Measurements from ENCODE around the gene KCNQ1. TPM values are rescaled to one million over a fixed set of nuclear protein-coding genes. Genes with fewer than 3 reads are reported as not detected.

The KCNQ1 gene
- total and polyA plus RNA-seq, 9 of the 15 experiments (the other 6 are each of a cell fraction or from before 2014, with no cell fraction given) = 0.44 TPM; not detected in 8

DNA sequence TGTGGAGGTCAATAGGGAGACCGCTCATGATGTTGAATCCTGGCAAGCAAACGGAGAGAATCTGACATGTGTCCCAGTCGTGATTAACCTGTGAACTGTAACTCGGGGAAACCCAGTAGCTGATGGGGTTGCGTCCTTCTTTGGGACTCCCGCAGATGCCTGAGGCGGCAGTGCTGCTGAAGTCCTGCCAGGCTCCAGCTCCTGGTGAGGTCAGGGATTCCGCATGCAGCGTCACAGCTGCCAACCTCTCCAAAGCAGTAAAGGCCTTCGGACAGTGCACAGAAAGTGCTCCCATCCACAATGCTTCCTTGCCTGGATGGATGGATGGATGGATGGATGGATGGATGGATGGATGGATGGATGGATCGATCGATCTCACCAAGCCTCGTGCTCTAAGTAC lies 13.5 kb downstream of the KCNQ1 start:
- intact Hi-C loops (cut with micrococcal nuclease) = no loop called here
- DNase-seq (ENCODE audit: extremely low read depth in 1 of 4, low spot score in 3 of 4) = no peak
- Histone ChIP-seq H3K4me3 (no peak overlapping the region), H2AFZ (ENCODE audit: low read depth, low read length) (no peak overlapping the region), H3K79me2 (ENCODE audit: control insufficient read depth, insufficient read depth, low read length) (no peaks in the 10 kb centered on the region), H3K27ac (ENCODE audit: extremely low read depth, low read depth, low read length) (no peak overlapping the region), H3K4me2 (ENCODE audit: insufficient read depth, low read length) (no peak overlapping the region), H3K9ac (ENCODE audit: insufficient read depth in 1 of 2, low read depth in 2 of 2, low read length in 2 of 2) (no peak overlapping the region), H3K27me3 (ENCODE audit: control insufficient read depth in 2 of 2, insufficient read depth in 2 of 2, low read length in 2 of 2) (peaks cover 2 to 37% of the 10 kb centered on the region in 2 experiments; a peak in 4 of 5 replicates), H3K36me3 (ENCODE audit: control insufficient read depth, insufficient read depth, low read length) (no peaks in the 10 kb centered on the region), H4K20me1 (replicated peaks; ENCODE audit: control insufficient read depth, insufficient read depth, low read length) (peaks cover 8% of the 10 kb centered on the region; the same call in 1 of the 2 replicates), H3K9me1 (ENCODE audit: control insufficient read depth, insufficient read depth, low read length) (no peaks in the 10 kb centered on the region), H3K4me1 (replicated peaks in 1 of 2; ENCODE audit: control insufficient read depth in 2 of 2, insufficient read depth in 2 of 2, low read length in 2 of 2) (peaks cover 0 to 16% of the 10 kb centered on the region in 2 experiments; a peak in 2 of 5 replicates), H3K9me3 (replicated peaks; ENCODE audit: control insufficient read depth, insufficient read depth, low read depth, low read length) (no peaks in the 10 kb centered on the region)
- ChIA-PET POLR2A (interaction anchor here (0.8 kb wide), 1 partner anchor 1719 kb away, joined by 3 read pairs; no protein-coding TSS in a partner anchor), CTCF (ENCODE audit: low intra/inter-chr PET ratio) (interaction anchor here (0.7 kb wide), 1 partner anchor 70 kb away, joined by 4 read pairs; no protein-coding TSS in a partner anchor)
- TF ChIP-seq, protein P1, sequence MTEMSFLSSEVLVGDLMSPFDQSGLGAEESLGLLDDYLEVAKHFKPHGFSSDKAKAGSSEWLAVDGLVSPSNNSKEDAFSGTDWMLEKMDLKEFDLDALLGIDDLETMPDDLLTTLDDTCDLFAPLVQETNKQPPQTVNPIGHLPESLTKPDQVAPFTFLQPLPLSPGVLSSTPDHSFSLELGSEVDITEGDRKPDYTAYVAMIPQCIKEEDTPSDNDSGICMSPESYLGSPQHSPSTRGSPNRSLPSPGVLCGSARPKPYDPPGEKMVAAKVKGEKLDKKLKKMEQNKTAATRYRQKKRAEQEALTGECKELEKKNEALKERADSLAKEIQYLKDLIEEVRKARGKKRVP (CRISPR knock-in tag; IDR thresholded peaks at IDR 0.05) = no peak
- TF ChIP-seq, protein P2, sequence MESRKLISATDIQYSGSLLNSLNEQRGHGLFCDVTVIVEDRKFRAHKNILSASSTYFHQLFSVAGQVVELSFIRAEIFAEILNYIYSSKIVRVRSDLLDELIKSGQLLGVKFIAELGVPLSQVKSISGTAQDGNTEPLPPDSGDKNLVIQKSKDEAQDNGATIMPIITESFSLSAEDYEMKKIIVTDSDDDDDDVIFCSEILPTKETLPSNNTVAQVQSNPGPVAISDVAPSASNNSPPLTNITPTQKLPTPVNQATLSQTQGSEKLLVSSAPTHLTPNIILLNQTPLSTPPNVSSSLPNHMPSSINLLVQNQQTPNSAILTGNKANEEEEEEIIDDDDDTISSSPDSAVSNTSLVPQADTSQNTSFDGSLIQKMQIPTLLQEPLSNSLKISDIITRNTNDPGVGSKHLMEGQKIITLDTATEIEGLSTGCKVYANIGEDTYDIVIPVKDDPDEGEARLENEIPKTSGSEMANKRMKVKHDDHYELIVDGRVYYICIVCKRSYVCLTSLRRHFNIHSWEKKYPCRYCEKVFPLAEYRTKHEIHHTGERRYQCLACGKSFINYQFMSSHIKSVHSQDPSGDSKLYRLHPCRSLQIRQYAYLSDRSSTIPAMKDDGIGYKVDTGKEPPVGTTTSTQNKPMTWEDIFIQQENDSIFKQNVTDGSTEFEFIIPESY (CRISPR knock-in tag; IDR thresholded peaks at IDR 0.05) = no peak
- TF ChIP-seq ZNF3 (CRISPR knock-in tag; IDR thresholded peaks at IDR 0.05) = no peak
- TF ChIP-seq SMARCA4 (IDR thresholded peaks at IDR 0.05) = no peak
- no peak for TF ChIP-seq NFE2L1 (tag; IDR thresholded peaks at IDR 0.05; ENCODE audit: borderline replicate concordance, low read depth)
- TF ChIP-seq ZNF23 (CRISPR knock-in tag; IDR thresholded peaks at IDR 0.05) = no peak
- TF ChIP-seq RFX7 (CRISPR knock-in tag; IDR thresholded peaks at IDR 0.05) = no peak
- no peak for TF ChIP-seq ZNF184 (CRISPR knock-in tag; IDR thresholded peaks at IDR 0.05)
- TF ChIP-seq, protein P3, sequence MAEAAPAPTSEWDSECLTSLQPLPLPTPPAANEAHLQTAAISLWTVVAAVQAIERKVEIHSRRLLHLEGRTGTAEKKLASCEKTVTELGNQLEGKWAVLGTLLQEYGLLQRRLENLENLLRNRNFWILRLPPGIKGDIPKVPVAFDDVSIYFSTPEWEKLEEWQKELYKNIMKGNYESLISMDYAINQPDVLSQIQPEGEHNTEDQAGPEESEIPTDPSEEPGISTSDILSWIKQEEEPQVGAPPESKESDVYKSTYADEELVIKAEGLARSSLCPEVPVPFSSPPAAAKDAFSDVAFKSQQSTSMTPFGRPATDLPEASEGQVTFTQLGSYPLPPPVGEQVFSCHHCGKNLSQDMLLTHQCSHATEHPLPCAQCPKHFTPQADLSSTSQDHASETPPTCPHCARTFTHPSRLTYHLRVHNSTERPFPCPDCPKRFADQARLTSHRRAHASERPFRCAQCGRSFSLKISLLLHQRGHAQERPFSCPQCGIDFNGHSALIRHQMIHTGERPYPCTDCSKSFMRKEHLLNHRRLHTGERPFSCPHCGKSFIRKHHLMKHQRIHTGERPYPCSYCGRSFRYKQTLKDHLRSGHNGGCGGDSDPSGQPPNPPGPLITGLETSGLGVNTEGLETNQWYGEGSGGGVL (CRISPR knock-in tag; IDR thresholded peaks at IDR 0.05) = no peak
- TF ChIP-seq TAF7 (tag; IDR thresholded peaks at IDR 0.05) = no peak
- TF ChIP-seq NELFE (IDR thresholded peaks at IDR 0.05; ENCODE audit: insufficient read depth, insufficient read length) = no peak
- no peak for TF ChIP-seq ZNF668 (CRISPR knock-in tag; IDR thresholded peaks at IDR 0.05)
- no peak for TF ChIP-seq ZKSCAN1 (IDR thresholded peaks at IDR 0.05; ENCODE audit: low read depth, low read length)
- TF ChIP-seq MYC (IDR thresholded peaks at IDR 0.05; ENCODE audit: low read depth, low read length) = no peak
- TF ChIP-seq MYC (CRISPR knock-in tag; IDR thresholded peaks at IDR 0.05; ENCODE audit: borderline replicate concordance, low read depth) = no peak
- TF ChIP-seq, protein P4, sequence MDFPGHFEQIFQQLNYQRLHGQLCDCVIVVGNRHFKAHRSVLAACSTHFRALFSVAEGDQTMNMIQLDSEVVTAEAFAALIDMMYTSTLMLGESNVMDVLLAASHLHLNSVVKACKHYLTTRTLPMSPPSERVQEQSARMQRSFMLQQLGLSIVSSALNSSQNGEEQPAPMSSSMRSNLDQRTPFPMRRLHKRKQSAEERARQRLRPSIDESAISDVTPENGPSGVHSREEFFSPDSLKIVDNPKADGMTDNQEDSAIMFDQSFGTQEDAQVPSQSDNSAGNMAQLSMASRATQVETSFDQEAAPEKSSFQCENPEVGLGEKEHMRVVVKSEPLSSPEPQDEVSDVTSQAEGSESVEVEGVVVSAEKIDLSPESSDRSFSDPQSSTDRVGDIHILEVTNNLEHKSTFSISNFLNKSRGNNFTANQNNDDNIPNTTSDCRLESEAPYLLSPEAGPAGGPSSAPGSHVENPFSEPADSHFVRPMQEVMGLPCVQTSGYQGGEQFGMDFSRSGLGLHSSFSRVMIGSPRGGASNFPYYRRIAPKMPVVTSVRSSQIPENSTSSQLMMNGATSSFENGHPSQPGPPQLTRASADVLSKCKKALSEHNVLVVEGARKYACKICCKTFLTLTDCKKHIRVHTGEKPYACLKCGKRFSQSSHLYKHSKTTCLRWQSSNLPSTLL (IDR thresholded peaks at IDR 0.05) = no peak
- WGBS (ENCODE audit: insufficient coverage, low coverage, missing lambda C conversion rate) = 0% methylated on average over 10 of the region's 13 CpGs
- no TSS peak for BruUV-seq (replicated peaks)
- ATAC-seq = no peak
- in situ Hi-C loops (cut with MboI) = no loop called here
- no peak for FAIRE-seq
